ENCODE data around the gene TRIP13. TPM values are rescaled to one million over a fixed set of nuclear protein-coding genes. Genes with fewer than 3 reads are reported as not detected.

The TRIP13 gene
- total and polyA plus RNA-seq, 4 donors: 2.7 to 6.2 (median 3.2) TPM

GRCh38 chr5:858726-859125 is 34.0 kb upstream of the TRIP13 start:
- ATAC-seq (ENCODE audit: insufficient read depth, low FRiP score) (no peak), DNase-seq (no peak)
- H3K36me3 ChIP-seq (ENCODE audit: control insufficient read depth in 4 of 4, insufficient read depth in 4 of 4, low read length in 4 of 4): peaks cover 0 to 14% (median 3%) of the 10 kb centered on the region in 4 donors
- H3K4me3 ChIP-seq: no peak overlapping the region
- H3K4me1 ChIP-seq (ENCODE audit: control insufficient read depth in 5 of 5, insufficient read depth in 5 of 5, low read length in 5 of 5): peaks cover 0 to 6% (median 0%) of the 10 kb centered on the region in 5 donors
- H3K9me3 ChIP-seq (ENCODE audit: control insufficient read depth in 4 of 4, insufficient read depth in 3 of 4, low read length in 3 of 4): no peaks in the 10 kb centered on the region
- 85 to 92% methylated on average over 11 of the region's 11 CpGs for WGBS, 2 donors
- TF ChIP-seq CTCF (IDR thresholded peaks at IDR 0.05; ENCODE audit: control extremely low read depth, extremely low read depth): no peak
- H3K27ac ChIP-seq (ENCODE audit: low read depth in 1 of 2, low read length in 1 of 2): no peak overlapping the region
- no peaks in the 10 kb centered on the region for H3K27me3 ChIP-seq (ENCODE audit: control insufficient read depth in 3 of 3, insufficient read depth in 3 of 3, low read length in 2 of 3)
- no peak overlapping the region for H3K9ac ChIP-seq (ENCODE audit: insufficient read depth in 1 of 2, low read length in 2 of 2)

DNA sequence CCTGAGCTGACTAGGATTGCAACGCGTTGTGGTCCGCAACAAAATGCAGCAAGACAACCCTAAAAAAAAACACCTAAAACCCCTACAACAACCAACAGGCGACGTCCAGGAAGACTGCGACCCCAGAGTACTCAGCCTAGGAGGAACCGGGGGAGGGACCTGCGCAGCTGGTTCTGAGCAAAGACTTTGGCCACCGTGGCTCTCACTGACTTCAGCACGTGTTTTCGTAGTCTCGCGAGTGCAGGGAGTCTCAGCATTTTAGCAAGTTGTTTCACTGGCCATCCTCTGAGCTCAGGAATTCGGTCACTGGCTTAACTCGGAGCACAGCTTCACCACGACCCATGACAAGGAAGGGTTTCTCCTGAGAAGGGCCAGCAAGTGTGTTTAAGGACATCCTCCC is 33.3 kb upstream of the TRIP13 start:
- Histone ChIP-seq H3K36me3 (ENCODE audit: control insufficient read depth in 4 of 4, insufficient read depth in 4 of 4, low read length in 4 of 4) (peaks cover 0 to 19% (median 5%) of the 10 kb centered on the region in 4 donors), H3K9me3 (ENCODE audit: control insufficient read depth in 4 of 4, insufficient read depth in 3 of 4, low read length in 3 of 4) (no peaks in the 10 kb centered on the region), H3K27me3 (ENCODE audit: control insufficient read depth in 3 of 3, insufficient read depth in 3 of 3, low read length in 2 of 3) (no peaks in the 10 kb centered on the region), H3K4me3 (no peak overlapping the region), H3K27ac (ENCODE audit: low read depth in 1 of 2, low read length in 1 of 2) (no peak overlapping the region), H3K4me1 (ENCODE audit: control insufficient read depth in 5 of 5, insufficient read depth in 5 of 5, low read length in 5 of 5) (peaks cover 0 to 6% (median 0%) of the 10 kb centered on the region in 5 donors), H3K9ac (ENCODE audit: insufficient read depth in 1 of 2, low read length in 2 of 2) (no peak overlapping the region)
- 72 to 87% methylated on average over 16 of the region's 16 CpGs for WGBS, 2 donors
- ATAC-seq (ENCODE audit: insufficient read depth, low FRiP score): no peak
- peak; percentile 45 to 69 (median 59) for DNase-seq
- no peak for TF ChIP-seq CTCF (IDR thresholded peaks at IDR 0.05; ENCODE audit: control extremely low read depth, extremely low read depth)

DNA sequence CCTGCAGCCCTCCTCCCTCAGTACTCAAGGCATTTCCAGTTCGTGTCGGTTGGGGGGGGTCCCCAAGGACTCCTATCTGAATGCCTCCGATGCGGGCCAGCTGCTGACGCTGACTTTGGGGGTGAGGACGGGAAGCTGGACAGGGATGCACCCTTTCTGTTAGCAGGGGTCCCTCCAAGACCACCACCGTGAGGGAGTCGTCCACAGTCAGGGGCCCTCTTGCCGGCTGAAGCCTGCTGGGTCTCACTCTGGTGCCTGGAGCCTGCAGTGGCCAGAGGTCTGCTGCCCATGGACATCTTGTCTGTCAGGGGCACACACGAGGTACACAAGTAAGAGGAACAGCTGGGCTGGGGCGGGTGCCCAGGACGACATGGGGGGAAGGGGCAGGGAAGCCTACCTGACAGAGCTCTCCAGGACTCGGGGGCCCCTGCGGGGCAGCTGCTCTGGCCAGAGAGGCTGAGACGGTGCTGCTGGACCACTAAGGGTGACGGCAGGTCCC is 32.8 kb upstream of the TRIP13 start:
- no peaks in the 10 kb centered on the region for H3K27me3 ChIP-seq (ENCODE audit: control insufficient read depth in 3 of 3, insufficient read depth in 3 of 3, low read length in 2 of 3)
- DNase-seq (no peak), ATAC-seq (ENCODE audit: insufficient read depth, low FRiP score) (no peak)
- no peak overlapping the region for H3K9ac ChIP-seq (ENCODE audit: insufficient read depth in 1 of 2, low read length in 2 of 2)
- no peak overlapping the region for H3K27ac ChIP-seq (ENCODE audit: low read depth in 1 of 2, low read length in 1 of 2)
- H3K4me1 ChIP-seq (ENCODE audit: control insufficient read depth in 5 of 5, insufficient read depth in 5 of 5, low read length in 5 of 5): peaks cover 0 to 6% (median 0%) of the 10 kb centered on the region in 5 donors
- H3K9me3 ChIP-seq (ENCODE audit: control insufficient read depth in 4 of 4, insufficient read depth in 3 of 4, low read length in 3 of 4): no peaks in the 10 kb centered on the region
- whole genome bisulfite sequencing, 2 donors: 79 to 83% methylated on average over 16 of the region's 16 CpGs
- H3K4me3 ChIP-seq: no peak overlapping the region
- TF ChIP-seq CTCF (IDR thresholded peaks at IDR 0.05; ENCODE audit: control extremely low read depth, extremely low read depth): no peak
- peaks cover 0 to 23% (median 8%) of the 10 kb centered on the region in 4 donors for H3K36me3 ChIP-seq (ENCODE audit: control insufficient read depth in 4 of 4, insufficient read depth in 4 of 4, low read length in 4 of 4)
